Caco-2 (cell line): ENCODE data around the gene BRSK2. TPM values are rescaled to one million over a fixed set of nuclear protein-coding genes. Genes with fewer than 3 reads are reported as not detected.

ENCODE experiments used
- BruUV-seq: library from RNA; stranded (reverse); fragments of 400-500 nt; replicated peaks from 2 replicates; lab custom pipeline; 2021; lab: Mats Ljungman, UMichigan
- CTCF ChIA-PET: fragments of 300-600 bp; sonication (Branson Sonifier 250); formaldehyde crosslinking; loops from one replicate; lab custom pipeline; 2022; ENCODE audit warnings: antibody characterized with exemption; lab: Charles Lee
- POLR2A ChIA-PET: fragments of 300-600 bp; sonication (Branson Sonifier 250); formaldehyde crosslinking; loops from one replicate; lab custom pipeline; 2022; ENCODE audit warnings: antibody characterized with exemption; lab: Charles Lee
- DNase-seq, 2 experiments: peaks; one replicate each; pipeline versions ENCODE4 v3.0.0 to v3.0.0-alpha.2; 2020 to 2022
- H3K27me3 ChIP-seq: replicated peaks from 2 replicates; pipeline ENCODE4 v1.6.0; 2011; ENCODE audit warnings: low read length; ENCODE audit not compliant: control insufficient read depth, insufficient read depth
- H3K36me3 ChIP-seq: 2 replicates; pipeline ENCODE4 v1.5.1; 2011; ENCODE audit warnings: low read length; ENCODE audit not compliant: control insufficient read depth, insufficient read depth
- H3K4me1 ChIP-seq: fragments of 250-450 bp; sonication (Bioruptor Pico); 2 replicates; pipeline ENCODE4 v1.5.1; 2020; ENCODE audit warnings: mild to moderate bottlenecking
- H3K4me3 ChIP-seq: 2 replicates; pipeline ENCODE4 v1.5.1; 2011; ENCODE audit warnings: low read depth, mild to moderate bottlenecking, control low read depth, low read length
- H3K9me3 ChIP-seq: fragments of 250-450 bp; sonication (Bioruptor Pico); 2 replicates; pipeline ENCODE4 v1.5.1; 2020; ENCODE audit warnings: mild to moderate bottlenecking, moderate library complexity
- H3K27ac Mint-ChIP-seq: one replicate; pipeline ENCODE4 v1.8.0; 2022; ENCODE audit warnings: mixed read lengths; ENCODE audit not compliant: unreplicated experiment
- H3K27me3 Mint-ChIP-seq: one replicate; pipeline ENCODE4 v1.8.0; 2022; ENCODE audit warnings: mixed read lengths; ENCODE audit not compliant: insufficient read depth, unreplicated experiment
- H3K36me3 Mint-ChIP-seq: one replicate; pipeline ENCODE4 v1.8.0; 2022; ENCODE audit warnings: mild to moderate bottlenecking, mixed read lengths; ENCODE audit not compliant: insufficient read depth, unreplicated experiment
- H3K4me1 Mint-ChIP-seq: one replicate; pipeline ENCODE4 v1.8.0; 2022; ENCODE audit warnings: low read depth, mixed read lengths; ENCODE audit not compliant: unreplicated experiment
- H3K4me3 Mint-ChIP-seq: one replicate; pipeline ENCODE4 v1.8.0; 2022; ENCODE audit warnings: mild to moderate bottlenecking, moderate library complexity, mixed read lengths; ENCODE audit not compliant: unreplicated experiment
- H3K9me3 Mint-ChIP-seq: one replicate; pipeline ENCODE4 v1.8.0; 2022; ENCODE audit warnings: mixed read lengths; ENCODE audit not compliant: unreplicated experiment
- CTCF ChIP-seq, 2 experiments: fragments of 200-600 bp in 1 of 2; IDR thresholded peaks; 1 replicate in 1 of 2; 2 replicates in 1 of 2; pipeline versions ENCODE4 v1.5.1 to v1.8.0; 2011 to 2022; ENCODE audit warnings: antibody characterized with exemption in 1 of 2, control low read depth in 1 of 2, inconsistent platforms in 1 of 2, low read depth in 1 of 2, low read length in 1 of 2, mild to moderate bottlenecking in 1 of 2, moderate library complexity in 1 of 2; ENCODE audit not compliant: insufficient read depth in 1 of 2, severe bottlenecking in 1 of 2, unreplicated experiment in 1 of 2
- intact Hi-C: fragments of 100-400 bp; cut with micrococcal nuclease; formaldehyde crosslinking; loops from one replicate; pipeline ENCODE4 v1.10.0; 2022; ENCODE audit not compliant: unreplicated experiment
- total RNA-seq: library from RNA; stranded (reverse); gene quantifications from 2 replicates; pipeline ENCODE4 v1.2.3, GENCODE V29; 2022

Gene BRSK2
- total RNA-seq, 1 experiment from 2014 or later: 32.8 TPM

DNA sequence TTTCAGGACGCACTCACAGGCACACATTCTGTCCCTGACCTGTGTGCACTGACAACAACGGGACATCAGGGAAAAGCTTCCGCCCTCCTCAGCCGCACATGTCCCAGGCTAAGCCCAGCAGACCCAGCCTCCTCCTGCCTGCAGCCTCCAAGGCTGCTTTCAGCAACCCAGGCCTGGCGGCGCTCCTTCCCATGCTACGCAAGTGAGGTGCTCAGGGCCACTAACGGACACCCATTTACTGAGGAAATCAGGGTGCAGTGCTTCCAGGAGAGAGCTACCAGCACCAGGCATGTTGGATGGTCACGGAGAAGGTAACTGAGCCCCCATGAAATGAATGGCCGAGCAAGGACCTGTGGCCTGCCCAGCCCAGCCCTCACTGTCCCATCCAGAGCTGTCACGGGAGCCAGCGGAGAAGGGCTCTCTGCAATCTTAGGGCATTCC is 90.0 kb downstream of the BRSK2 start:
- H3K36me3 Mint-ChIP-seq: peaks cover 9% of the 10 kb centered on the region
- no peaks in the 10 kb centered on the region for H3K27me3 ChIP-seq
- H3K36me3 ChIP-seq: peaks cover 2% of the 10 kb centered on the region
- DNase-seq: no peak
- BruUV-seq: no TSS peak
- ChIA-PET POLR2A (no interaction called here), CTCF (interaction anchor here (0.6 kb wide), 1 partner anchor 42 kb away, joined by 4 read pairs; no protein-coding TSS in a partner anchor)
- no peaks in the 10 kb centered on the region for H3K9me3 Mint-ChIP-seq
- intact Hi-C loops: no loop called here
- no peak overlapping the region for H3K4me3 ChIP-seq
- no peak overlapping the region for H3K4me3 Mint-ChIP-seq
- no peaks in the 10 kb centered on the region for H3K4me1 Mint-ChIP-seq
- H3K4me1 ChIP-seq: no peaks in the 10 kb centered on the region
- H3K9me3 ChIP-seq: no peaks in the 10 kb centered on the region
- no peak for TF ChIP-seq CTCF (IDR thresholded peaks at IDR 0.05; ENCODE audit: insufficient read depth in 1 of 2, low read depth in 1 of 2, low read length in 1 of 2, severe bottlenecking in 1 of 2, unreplicated experiment in 1 of 2)
- no peak overlapping the region for H3K27ac Mint-ChIP-seq
- no peaks in the 10 kb centered on the region for H3K27me3 Mint-ChIP-seq

GRCh38 chr11:1480191-1480554 is 90.4 kb downstream of the BRSK2 start:
- Histone ChIP-seq H3K27me3 (no peaks in the 10 kb centered on the region), H3K36me3 (peaks cover 2% of the 10 kb centered on the region), H3K4me1 (no peaks in the 10 kb centered on the region), H3K9me3 (no peaks in the 10 kb centered on the region), H3K4me3 (no peak overlapping the region)
- no peak for DNase-seq
- intact Hi-C loops: no loop called here
- H3K4me3 Mint-ChIP-seq: no peak overlapping the region
- no TSS peak for BruUV-seq
- ChIA-PET CTCF (no interaction called here), POLR2A (no interaction called here)
- no peaks in the 10 kb centered on the region for H3K9me3 Mint-ChIP-seq
- no peaks in the 10 kb centered on the region for H3K27me3 Mint-ChIP-seq
- no peaks in the 10 kb centered on the region for H3K4me1 Mint-ChIP-seq
- H3K36me3 Mint-ChIP-seq: peaks cover 6% of the 10 kb centered on the region
- TF ChIP-seq CTCF (IDR thresholded peaks at IDR 0.05; ENCODE audit: insufficient read depth in 1 of 2, low read depth in 1 of 2, low read length in 1 of 2, severe bottlenecking in 1 of 2, unreplicated experiment in 1 of 2): no peak
- H3K27ac Mint-ChIP-seq: no peak overlapping the region

DNA sequence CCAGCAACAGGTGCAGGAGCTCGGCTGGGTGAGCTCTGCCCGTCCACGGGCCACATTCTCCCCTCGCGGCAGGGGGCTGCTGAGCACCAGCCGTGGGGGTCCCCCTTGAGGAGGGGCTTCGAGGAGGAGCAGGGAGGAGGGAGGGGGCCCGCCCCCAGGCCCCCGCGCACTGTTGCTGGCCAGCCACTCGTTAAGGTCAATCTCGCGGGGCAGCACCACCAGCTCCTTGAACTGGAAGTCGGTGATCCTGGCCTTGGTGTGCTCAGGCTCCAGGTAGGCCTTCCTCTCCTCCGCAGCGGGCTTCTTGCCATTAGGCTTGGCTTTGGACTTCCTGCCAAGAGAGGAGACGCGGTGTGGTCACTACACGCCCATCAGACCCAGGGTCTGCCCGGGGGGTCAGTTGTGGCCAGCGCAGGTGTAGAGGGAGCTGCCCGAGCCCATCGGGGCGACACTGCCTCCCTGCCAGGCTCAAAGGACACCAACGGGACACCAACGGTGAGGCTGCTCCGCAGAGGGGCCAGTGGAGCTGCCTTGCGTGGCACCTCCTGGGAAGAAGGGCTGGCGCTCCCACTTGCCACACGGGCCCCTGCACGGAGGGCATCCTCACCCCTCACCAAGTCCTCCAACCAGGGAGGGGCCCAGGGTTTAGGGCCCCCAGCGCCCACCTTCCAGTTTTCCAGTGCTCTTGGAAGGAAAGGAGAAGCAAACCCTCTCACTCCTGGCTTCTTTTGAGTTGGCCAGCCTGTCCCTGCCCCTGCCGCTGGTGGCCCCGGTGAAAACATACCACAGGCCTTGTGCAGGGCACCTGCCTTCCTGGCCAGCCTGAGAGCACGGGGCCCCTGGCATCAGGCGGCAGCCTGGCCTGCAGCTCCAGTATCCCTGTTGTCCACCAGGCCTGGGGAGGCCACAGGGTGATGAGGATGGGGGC is 91.1 kb downstream of the BRSK2 start:
- intact Hi-C loops: no loop called here
- no TSS peak for BruUV-seq
- ChIA-PET CTCF (no interaction called here), POLR2A (no interaction called here)
- no peaks in the 10 kb centered on the region for H3K27me3 Mint-ChIP-seq
- H3K27ac Mint-ChIP-seq: no peak overlapping the region
- no peaks in the 10 kb centered on the region for H3K4me1 Mint-ChIP-seq
- H3K4me3 ChIP-seq: no peak overlapping the region
- peaks cover 6% of the 10 kb centered on the region for H3K36me3 Mint-ChIP-seq
- H3K9me3 Mint-ChIP-seq: no peaks in the 10 kb centered on the region
- peaks cover 2% of the 10 kb centered on the region for H3K36me3 ChIP-seq
- H3K27me3 ChIP-seq: no peaks in the 10 kb centered on the region
- DNase-seq: no peak
- no peaks in the 10 kb centered on the region for H3K9me3 ChIP-seq
- no peak overlapping the region for H3K4me3 Mint-ChIP-seq
- no peak for TF ChIP-seq CTCF (IDR thresholded peaks at IDR 0.05; ENCODE audit: insufficient read depth in 1 of 2, low read depth in 1 of 2, low read length in 1 of 2, severe bottlenecking in 1 of 2, unreplicated experiment in 1 of 2)
- H3K4me1 ChIP-seq: no peaks in the 10 kb centered on the region
